Epithelial cell of esophagus (primary cell): ENCODE results near the gene SEPTIN5.

ENCODE experiments used
- DNase-seq: peaks from one replicate; pipeline ENCODE4 v3.0.0; 2010; ENCODE audit warnings: low read depth
- H3K4me3 ChIP-seq: 2 replicates; pipeline ENCODE4 v1.5.1; 2011; ENCODE audit warnings: mild to moderate bottlenecking, low read length, control low read depth
- CTCF ChIP-seq: IDR thresholded peaks from 2 replicates; pipeline ENCODE4 v1.5.1; 2011; ENCODE audit warnings: low read depth, mild to moderate bottlenecking, low read length, control low read depth, inconsistent platforms; ENCODE audit not compliant: insufficient read depth; ENCODE audit errors: missing control alignments

SEPTIN5 gene

GRCh38 chr22:19728836-19729235, 14.5 kb downstream of the SEPTIN5 start:
- no peak for DNase-seq
- TF ChIP-seq CTCF: no peak
- no peak overlapping the region for H3K4me3 ChIP-seq

DNA sequence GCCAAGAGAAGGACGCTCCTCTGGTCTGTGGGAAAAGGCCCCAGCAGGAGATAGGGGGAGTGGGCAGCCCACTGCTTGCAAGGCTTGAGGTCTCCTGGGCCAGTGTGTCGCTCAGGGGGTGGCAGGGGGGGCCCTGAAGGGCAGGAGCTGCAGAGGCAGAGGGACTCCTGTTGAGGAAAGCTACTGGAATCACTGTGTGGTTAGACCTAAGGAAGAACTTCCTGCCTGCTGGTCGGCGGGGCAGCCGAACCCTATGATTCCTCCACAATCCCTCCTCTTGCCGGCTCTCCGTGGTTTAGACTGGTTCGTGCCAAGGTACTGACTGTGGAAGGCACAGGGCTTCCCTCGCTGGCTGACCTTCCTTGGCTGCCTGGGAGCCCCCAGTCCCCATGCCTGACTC, 15.2 kb downstream of the SEPTIN5 start:
- H3K4me3 ChIP-seq: no peak overlapping the region
- DNase-seq: no peak
- no peak for TF ChIP-seq CTCF

DNA sequence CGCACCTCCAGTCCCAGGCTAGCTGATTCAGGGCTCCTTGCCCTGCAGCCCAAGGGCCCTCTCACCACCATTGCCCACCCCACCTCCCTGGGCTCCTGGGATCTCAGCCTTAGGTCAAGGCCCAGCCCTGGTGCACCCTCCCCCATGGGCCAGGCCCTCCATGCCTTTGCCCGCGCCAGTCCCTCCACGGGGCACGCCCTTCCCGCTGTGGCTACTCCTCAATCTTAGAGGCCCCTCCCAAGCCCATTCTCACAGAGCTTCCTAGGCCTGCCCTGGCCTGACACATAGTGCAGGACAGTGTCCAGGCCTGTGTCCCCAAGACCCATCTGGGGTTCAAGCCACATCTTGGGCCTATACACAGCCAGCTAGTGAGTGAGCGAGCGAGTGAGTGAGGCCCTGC, 15.9 kb downstream of the SEPTIN5 start:
- TF ChIP-seq CTCF: no peak
- no peak overlapping the region for H3K4me3 ChIP-seq
- DNase-seq: no peak

- peak; percentile 85 for TF ChIP-seq CTCF
- H3K4me3 ChIP-seq: peak overlapping the region; percentile 25
- DNase-seq: peak; percentile 62
Measured at GRCh38 chr22:19730655-19731360, 16.5 kb downstream of the SEPTIN5 start.

DNA sequence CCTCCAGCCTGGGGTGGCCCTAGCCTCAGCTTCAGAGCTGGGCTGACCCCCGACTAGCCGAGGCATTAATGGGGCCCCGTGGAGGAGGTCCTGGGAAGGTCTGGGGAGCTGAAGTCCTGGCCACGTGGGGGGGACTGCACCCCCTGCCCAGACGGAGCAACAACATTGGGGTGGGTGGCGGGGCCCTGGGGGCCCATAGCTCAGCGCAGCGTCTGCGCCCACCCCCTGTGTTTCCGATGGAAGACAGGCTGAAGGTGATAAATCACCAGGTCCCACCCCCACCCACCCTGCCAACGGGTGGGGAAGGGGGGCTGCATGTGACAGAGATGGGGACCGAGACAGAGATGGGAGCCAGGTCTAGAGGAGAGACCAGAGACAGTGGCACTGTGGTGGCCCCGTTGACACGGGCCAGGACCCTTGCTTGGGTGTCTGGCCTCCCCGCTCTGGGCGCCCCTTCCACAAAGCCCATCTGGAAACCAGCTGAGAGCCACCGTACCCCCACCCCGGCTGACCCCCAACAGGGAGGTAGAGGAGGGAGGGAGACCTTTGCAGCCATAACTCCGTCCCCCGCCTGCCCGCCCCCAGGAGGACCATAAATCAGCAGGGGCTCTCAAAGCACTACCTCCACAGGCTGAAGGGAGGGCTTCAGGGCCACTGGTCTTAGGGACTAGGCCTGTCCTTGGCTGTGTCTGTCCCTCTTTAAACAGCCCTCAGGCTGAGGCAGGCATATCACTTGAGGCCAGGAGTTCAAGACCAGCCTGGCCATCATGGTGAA, 17.2 kb downstream of the SEPTIN5 start:
- no peak overlapping the region for H3K4me3 ChIP-seq
- DNase-seq: no peak
- TF ChIP-seq CTCF: no peak

DNA sequence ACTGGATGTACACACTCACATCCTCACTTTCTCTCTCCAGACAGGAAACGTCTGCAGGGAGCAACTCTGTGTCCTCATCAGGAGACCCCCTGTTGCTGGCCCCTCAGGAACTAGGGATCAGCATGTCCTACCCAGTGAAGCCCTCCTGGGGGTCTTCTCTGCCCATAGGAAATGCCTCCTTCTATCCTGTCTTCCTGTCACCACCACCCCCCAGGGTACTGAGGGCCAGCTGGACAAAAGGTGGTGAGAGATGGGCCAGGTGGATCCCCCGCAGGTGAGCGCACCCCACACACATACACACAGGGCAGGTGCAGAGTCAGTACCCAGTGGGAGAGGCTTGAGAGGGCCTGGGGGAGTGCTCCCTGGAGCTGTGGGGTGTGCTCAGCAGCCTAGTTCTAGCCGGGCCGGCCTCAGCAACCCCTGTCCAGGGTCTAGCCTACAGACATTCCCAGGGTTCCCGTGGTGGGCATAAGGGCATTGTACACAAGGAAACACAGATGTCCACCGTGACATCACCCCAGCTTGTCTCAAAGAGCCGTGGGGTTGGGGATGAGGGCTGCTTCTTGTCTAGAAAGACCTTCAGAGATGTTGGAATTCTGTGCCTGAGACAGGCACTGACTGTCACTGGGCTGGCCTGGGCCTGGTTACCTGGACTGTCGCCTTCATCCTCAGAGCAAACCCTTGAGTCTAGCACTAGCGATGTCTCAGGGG, 18.3 kb downstream of the SEPTIN5 start:
- TF ChIP-seq CTCF: no peak
- no peak overlapping the region for H3K4me3 ChIP-seq
- DNase-seq: no peak
